ENCODE measurements around the gene CEP20. TPM values are rescaled to one million over a fixed set of nuclear protein-coding genes. Genes with fewer than 3 reads are reported as not detected.

Gene CEP20
- total RNA-seq, 2 experiments from 2014 or later = 34.5 to 39.0 TPM

GRCh38 chr16:15906439-15906838 lies 18.0 kb upstream of the CEP20 start:
- intact Hi-C loops (cut with micrococcal nuclease) = no loop called here
- Mint-ChIP-seq H3K9me3 (no peaks in the 10 kb centered on the region), H3K4me1 (ENCODE audit: low read depth) (peaks cover 9% of the 10 kb centered on the region), H3K36me3 (ENCODE audit: low read depth) (no peaks in the 10 kb centered on the region), H3K27me3 (no peaks in the 10 kb centered on the region), H3K27ac (no peak overlapping the region), H3K4me3 (no peak overlapping the region)
- CTCF ChIA-PET = no interaction called here
- POLR2A ChIA-PET = interaction anchor here (0.5 to 1.0 kb wide), 2 partner anchors 18 to 46 kb away, joined by 3 read pairs; partner anchors contain the start of gene CEP20
- ATAC-seq = no peak
- no peak for DNase-seq
- TF ChIP-seq CTCF (IDR thresholded peaks at IDR 0.05) = no peak

GRCh38 chr16:15903960-15904359 lies 15.6 kb upstream of the CEP20 start:
- ATAC-seq = no peak
- POLR2A ChIA-PET = no interaction called here

DNA sequence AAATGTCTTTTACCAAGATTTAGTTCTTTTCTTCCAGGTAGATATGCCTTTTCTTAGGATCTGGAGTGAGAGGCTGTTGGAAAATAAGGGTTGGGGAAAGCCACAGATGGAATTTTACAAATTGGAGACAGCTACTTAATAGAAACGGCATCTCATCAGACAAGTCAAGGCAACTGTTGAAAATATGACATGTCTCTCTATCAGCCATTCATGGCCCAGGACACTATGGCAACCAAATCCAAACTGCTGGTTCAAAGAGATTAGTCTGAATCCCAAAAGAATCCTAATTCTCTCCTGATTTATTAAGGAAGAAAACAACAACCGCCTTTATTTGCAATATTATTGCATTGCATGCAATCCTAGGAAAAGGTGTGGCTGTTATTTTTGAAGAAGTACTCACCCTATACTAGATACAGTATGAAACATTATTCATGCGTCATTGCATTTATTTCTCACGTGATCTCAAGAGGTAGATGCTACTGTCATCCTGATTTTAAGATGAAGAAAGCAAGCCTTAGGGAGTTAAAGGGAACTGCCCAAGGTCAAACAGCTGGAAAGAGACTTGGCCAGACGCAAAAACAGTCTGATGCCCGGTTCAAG lies 12.6 kb upstream of the CEP20 start:
- TF ChIP-seq CTCF (IDR thresholded peaks at IDR 0.05) = no peak
- Mint-ChIP-seq H3K36me3 (ENCODE audit: low read depth) (no peaks in the 10 kb centered on the region), H3K9me3 (no peaks in the 10 kb centered on the region), H3K4me3 (no peak overlapping the region), H3K27ac (no peak overlapping the region), H3K27me3 (no peaks in the 10 kb centered on the region), H3K4me1 (ENCODE audit: low read depth) (peaks cover 23% of the 10 kb centered on the region)
- ChIA-PET CTCF (interaction anchor here (1.0 kb wide), 1 partner anchor 26 kb away, joined by 3 read pairs; no protein-coding TSS in a partner anchor), POLR2A (interaction anchor here (0.6 kb wide), 1 partner anchor 60 kb away, joined by 3 read pairs; no protein-coding TSS in a partner anchor)
- ATAC-seq (no peak), DNase-seq (no peak)
- intact Hi-C loops (cut with micrococcal nuclease) = no loop called here

More at GRCh38 chr16:15903960-15904359, 15.6 kb upstream of the CEP20 start:
- CTCF ChIA-PET = no interaction called here
- Mint-ChIP-seq H3K4me1 (ENCODE audit: low read depth) (peaks cover 14% of the 10 kb centered on the region), H3K36me3 (ENCODE audit: low read depth) (no peaks in the 10 kb centered on the region), H3K27me3 (no peaks in the 10 kb centered on the region), H3K27ac (no peak overlapping the region), H3K9me3 (no peaks in the 10 kb centered on the region), H3K4me3 (no peak overlapping the region)
- no peak for DNase-seq
- TF ChIP-seq CTCF (IDR thresholded peaks at IDR 0.05) = no peak
- intact Hi-C loops (cut with micrococcal nuclease) = no loop called here

DNA sequence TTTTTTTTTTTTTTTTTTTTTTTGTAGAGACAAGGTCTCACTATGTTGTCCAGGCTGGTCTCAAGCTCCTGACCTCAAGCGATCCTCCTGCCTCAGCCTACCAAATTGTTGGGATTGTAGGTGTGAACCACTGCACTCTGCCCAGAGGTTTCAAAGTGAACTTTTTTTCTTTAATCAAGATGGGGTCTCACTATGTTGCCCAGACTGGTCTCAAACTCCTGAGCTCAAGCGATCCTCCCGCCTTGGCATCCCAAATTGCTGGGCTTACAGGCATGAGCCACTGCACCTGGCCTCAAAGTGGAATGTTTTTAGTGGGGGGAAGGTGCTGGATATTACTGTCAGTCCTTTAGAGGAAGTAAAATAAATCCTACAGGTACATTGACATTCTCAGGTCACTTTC lies 12.0 kb upstream of the CEP20 start:
- no peak for TF ChIP-seq CTCF (IDR thresholded peaks at IDR 0.05)
- Mint-ChIP-seq H3K4me3 (no peak overlapping the region), H3K27ac (no peak overlapping the region), H3K36me3 (ENCODE audit: low read depth) (no peaks in the 10 kb centered on the region), H3K9me3 (no peaks in the 10 kb centered on the region), H3K27me3 (no peaks in the 10 kb centered on the region), H3K4me1 (ENCODE audit: low read depth) (peaks cover 23% of the 10 kb centered on the region)
- DNase-seq (no peak), ATAC-seq (no peak)
- ChIA-PET POLR2A (interaction anchor here (1.0 kb wide), 1 partner anchor 12 kb away, joined by 5 read pairs; the partner anchor contains the start of gene CEP20), CTCF (interaction anchor here (1.0 kb wide), 1 partner anchor 26 kb away, joined by 3 read pairs; no protein-coding TSS in a partner anchor)
- intact Hi-C loops (cut with micrococcal nuclease) = no loop called here

DNA sequence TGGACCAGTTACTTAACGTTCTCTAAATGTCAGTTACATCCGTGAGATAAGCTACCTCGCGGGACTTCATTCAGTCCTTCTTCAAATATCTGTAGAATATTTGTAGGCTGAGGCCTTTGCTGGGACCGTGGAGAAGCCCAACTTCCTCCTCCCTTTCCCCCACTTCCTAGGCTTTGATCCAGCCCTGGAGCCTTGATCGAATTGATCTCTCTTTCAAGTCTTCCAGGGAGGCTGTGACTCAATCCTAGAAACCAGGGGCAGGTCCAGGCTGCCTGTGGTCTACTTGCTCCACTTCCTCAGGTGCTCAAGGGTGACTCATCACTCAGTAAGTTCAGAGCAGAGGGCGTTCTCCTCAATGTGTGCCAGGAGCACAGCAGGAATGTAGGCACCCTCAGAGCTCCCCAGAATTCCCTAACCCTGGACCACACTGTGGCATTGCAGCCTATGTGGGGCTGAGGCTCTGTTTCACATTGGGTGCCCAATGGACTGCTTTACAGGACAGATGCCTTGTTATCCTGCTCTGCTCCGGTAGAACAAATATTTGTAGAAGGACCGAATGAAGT lies 11.2 kb upstream of the CEP20 start:
- Mint-ChIP-seq H3K36me3 (ENCODE audit: low read depth) (no peaks in the 10 kb centered on the region), H3K4me3 (no peak overlapping the region), H3K4me1 (ENCODE audit: low read depth) (peaks cover 23% of the 10 kb centered on the region), H3K27ac (no peak overlapping the region), H3K9me3 (no peaks in the 10 kb centered on the region), H3K27me3 (no peaks in the 10 kb centered on the region)
- TF ChIP-seq CTCF (IDR thresholded peaks at IDR 0.05) = no peak
- peak; percentile 67 for ATAC-seq
- CTCF ChIA-PET = no interaction called here
- intact Hi-C loops (cut with micrococcal nuclease) = no loop called here
- POLR2A ChIA-PET = interaction anchor here (1.0 kb wide), 1 partner anchor 11 kb away, joined by 5 read pairs; the partner anchor contains the start of gene CEP20
- DNase-seq = peak; percentile 69

Data from activated CD8-positive, alpha-beta T cell treated with anti-CD3 and anti-CD28 coated beads for 36 hours (primary cell).